Effector CD8-positive, alpha-beta T cell (primary cell): Measurements from ENCODE around the gene CCNA1.
A peak's percentile ranks its signal among the peaks of the same experiment; 100 is the strongest.

Source experiments
- DNase-seq: peaks from one replicate; lab custom pipeline; 2025; lab: John Stamatoyannopoulos, UW
- total RNA-seq, 4 experiments: gene quantifications; one replicate each; lab custom pipeline; 2026; lab: John Stamatoyannopoulos, UW

The CCNA1 gene
- 0 reads per million in 4 experiments for total RNA-seq

DNA sequence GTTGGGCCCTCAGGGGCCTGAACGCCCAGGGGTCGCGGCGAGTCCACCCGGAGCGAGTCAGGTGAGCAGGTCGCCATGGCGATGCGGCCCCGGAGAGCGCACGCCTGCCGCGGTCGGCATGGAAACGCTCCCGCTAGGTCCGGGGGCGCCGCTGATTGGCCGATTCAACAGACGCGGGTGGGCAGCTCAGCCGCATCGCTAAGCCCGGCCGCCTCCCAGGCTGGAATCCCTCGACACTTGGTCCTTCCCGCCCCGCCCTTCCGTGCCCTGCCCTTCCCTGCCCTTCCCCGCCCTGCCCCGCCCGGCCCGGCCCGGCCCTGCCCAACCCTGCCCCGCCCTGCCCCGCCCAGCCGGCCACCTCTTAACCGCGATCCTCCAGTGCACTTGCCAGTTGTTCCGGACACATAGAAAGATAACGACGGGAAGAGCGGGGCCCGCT is at the start of gene CCNA1:
Gene CCNA1 (plus strand): TSS at position 390 of the 439 bp plus-strand sequence. CDS start 562 bp downstream, outside the sequence.
- no peak for DNase-seq

DNA sequence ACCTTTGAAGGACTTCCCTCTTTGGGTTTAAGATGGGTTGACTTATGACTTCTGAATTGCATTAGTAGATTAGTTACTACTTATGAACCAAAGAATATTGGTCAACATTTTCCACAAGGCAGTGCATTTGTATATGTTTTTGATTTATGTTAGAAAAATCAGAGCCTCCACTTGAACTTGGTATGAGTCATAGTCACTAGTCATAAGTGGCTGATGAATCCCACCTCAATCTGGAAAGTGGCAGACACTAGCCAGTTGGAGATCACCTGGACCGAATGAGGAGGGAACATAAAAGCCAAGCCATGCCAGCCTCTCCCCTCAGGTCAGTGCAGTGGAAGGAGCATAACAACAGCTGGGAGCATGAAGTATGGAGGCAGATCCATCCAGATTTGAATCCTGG is 46.8 kb upstream of the CCNA1 start:
- no peak for DNase-seq

DNA sequence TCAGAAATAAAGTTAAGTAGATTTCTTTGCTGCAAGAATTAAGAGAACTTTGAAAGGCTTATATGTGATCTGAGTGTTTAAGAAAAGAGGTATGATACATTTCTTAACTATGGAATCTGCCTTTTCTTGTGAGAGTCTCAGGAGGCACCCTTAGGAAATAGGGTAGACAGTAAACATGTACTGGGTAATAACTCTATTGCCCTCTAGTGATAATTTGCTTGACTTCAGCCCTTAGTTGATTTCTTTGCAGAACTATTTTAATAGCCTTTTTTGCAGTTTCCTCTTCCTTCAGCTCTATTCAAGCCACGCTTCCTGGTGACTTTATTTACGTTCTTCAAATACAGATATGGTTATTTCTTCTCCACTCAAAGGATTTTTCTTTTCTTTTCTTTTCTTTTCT is 37.0 kb upstream of the CCNA1 start:
- DNase-seq = no peak

DNA sequence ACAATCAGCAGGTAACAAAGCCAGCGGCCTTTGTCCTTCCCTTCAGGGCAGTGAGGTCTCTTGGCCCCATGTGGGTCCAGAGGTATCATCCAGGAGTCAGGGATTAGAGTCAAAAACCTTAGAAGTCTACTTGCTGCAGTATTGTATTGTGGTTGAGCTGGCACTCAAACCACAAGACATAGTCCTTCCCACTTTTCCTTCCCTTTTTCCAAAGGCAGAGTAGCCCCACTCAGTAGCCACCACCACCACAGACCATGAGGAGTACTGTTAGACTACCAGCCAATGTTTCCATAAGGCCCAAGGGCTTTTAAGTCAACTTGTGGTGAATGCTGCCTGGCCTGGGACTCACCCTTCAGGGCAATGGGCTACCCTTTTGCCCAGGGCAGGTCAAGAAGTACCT is 27.1 kb upstream of the CCNA1 start:
- DNase-seq = no peak

DNA sequence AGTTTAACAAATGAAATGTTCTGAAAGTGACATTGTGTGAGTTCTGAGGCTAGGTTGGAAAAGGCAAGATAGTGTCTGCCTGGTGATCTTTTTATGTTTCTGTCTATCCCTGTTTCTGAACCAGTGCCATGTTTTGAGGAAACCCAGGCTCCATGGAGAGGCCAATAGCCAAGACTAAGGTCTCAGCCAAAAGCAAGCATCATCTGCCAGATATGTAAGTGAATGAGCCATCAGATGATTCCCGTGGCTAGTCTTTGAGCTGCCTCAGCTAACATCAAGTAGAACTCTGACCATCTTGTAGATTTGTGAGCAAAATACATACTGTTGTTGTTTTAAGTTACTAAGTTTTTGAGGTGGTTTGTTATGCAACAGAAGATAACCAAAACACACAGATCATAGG is 19.6 kb upstream of the CCNA1 start:
- DNase-seq = no peak

DNA sequence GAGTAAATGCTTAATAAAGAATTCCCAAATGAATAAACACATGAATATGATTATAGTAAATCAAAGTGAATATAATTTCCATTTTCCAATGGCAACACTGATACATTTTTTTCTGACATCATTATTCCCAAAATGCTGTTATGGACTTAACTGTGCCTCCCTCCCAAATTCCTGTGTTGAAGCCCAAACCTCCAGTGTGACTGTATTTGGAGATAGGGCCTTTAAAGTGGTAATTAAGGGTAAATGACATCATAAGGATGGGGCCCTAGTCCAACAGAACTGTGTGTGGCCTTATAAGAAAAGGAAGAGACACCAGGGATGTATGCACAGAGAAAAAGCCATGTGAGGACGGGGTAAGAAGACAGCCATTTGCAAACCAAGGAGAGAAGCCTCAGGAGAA is 19.1 kb upstream of the CCNA1 start:
- no peak for DNase-seq

DNA sequence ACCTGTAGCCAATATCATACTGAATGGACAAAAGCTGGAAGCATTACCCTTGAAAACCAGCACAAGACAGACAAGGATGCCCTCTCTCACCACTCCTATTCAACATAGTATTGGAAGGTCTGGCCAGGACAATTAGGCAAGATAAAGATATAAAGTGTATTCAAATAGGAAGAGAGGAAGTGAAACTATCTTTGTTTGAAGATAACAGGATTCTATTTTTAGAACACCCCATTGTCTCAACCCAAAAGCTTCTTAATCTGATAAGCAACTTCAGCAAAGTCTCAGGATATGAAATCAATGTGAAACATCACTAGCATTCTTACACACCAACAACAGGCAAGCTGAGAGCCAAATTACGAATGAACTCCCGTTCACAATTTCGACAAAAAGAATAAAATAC is 17.8 kb upstream of the CCNA1 start:
- DNase-seq = no peak

DNA sequence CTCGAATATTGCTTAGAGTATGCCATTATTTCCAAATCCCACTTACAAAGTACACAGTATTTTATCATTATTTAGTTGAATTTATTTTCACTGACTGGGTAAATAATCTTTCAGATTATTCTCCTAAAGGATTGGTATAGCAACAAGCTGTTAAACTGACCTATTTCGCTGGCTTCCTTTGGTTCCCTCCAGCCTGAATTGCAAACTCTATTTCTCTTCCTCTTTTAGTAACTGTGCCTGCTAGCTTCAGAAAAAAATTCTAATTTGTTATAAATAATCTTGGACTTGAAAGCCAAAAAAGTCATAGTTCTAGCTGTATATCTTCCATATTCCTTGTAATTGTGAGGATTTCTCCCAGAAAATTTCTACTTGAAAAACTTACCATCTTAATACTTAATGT is 15.0 kb upstream of the CCNA1 start:
- DNase-seq = no peak

DNA sequence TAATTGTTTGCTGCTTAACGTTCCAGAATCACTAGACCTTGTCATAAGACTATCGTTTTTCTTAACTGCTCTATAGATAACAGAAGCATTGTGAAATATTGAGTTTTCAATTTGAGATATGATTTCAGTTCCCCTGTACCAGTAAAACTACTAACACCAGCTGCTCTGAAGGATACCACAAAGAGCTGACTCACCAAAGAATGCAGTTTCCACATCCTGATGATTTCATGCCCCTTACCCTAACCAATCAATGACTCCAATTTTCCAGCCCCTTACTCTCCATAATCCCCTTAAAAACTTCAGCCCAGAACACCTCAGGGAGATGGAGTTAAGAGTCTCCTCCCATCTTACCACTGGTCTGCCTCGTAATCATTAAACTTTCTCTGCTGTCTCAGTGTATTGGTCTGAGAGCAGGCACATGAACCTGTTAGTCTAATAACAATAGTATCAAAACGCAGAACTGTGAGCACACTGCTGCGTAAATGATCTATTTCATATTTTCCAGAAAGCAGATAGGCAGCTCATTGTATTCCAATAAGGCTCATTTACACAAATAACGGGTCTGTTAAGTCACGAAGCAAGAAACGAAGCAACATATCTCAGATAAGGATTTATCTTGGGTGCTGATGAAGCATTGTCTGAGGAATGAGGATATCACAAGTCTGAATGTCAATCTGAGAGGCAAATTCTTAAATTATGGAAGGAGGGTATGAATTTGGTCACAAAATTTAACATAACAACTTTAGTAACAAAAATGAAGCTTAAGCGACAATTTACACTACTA is 14.1 kb upstream of the CCNA1 start:
- no peak for DNase-seq

DNA sequence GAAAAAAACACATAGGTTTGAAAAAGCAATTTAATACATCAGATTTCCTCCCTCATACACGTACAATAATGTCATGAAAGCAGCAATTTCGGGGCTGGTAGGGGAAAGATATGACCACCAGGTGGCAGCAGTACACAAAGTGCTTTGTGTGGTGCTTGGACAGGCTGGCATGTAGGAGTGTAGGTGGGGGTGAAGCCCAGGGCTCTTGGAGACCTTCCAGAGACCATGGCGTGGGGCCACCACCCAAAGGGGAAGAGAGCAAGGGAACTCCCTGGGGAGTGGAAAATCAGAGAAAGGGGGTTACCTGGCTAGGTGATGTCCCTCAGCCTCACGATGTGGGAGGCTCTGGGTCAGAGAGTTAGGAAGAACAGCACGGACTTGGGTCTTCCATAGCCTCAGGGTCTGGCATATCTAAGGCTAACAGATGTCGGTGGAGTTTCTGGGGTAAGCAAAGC is 11.8 kb upstream of the CCNA1 start:
- DNase-seq = peak; percentile 15

DNA sequence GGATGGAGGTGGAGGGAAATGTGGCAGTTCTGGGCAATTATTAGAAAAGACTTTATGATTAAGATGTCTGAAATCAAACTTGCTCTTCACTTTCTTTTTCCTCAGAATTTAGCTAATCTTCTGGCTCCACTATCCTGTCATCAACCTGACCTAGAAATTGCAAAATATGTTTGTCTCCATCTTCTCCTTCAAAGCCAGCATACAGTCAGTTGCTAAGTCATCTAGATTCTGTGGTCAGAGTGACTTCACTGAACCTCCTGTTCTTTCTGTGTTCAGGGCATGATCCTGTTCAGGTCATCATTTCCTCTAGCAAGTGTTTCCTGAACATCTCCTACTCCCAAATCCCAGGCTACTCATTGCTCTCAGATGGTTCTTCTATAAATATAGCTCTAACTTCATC is 10.8 kb upstream of the CCNA1 start:
- DNase-seq = no peak

DNA sequence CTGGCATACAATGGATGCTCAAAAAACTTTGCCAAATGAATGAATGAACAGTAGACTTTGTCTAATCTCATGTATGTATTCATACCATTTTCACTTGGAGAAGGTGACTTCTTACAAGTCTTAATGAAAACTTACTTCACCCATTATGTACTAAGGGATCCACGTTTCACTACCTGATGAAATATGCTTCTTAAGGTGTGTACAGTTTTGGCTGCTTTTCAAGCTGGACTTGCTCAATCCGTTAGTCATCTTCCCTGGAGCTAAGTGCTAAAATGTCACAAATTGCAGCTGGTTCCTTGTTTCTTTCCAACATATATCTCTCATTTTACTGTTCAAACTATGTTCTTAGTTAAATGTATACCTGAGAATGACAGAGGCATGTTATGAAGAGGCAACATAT is 4.2 kb upstream of the CCNA1 start:
- no peak for DNase-seq

DNA sequence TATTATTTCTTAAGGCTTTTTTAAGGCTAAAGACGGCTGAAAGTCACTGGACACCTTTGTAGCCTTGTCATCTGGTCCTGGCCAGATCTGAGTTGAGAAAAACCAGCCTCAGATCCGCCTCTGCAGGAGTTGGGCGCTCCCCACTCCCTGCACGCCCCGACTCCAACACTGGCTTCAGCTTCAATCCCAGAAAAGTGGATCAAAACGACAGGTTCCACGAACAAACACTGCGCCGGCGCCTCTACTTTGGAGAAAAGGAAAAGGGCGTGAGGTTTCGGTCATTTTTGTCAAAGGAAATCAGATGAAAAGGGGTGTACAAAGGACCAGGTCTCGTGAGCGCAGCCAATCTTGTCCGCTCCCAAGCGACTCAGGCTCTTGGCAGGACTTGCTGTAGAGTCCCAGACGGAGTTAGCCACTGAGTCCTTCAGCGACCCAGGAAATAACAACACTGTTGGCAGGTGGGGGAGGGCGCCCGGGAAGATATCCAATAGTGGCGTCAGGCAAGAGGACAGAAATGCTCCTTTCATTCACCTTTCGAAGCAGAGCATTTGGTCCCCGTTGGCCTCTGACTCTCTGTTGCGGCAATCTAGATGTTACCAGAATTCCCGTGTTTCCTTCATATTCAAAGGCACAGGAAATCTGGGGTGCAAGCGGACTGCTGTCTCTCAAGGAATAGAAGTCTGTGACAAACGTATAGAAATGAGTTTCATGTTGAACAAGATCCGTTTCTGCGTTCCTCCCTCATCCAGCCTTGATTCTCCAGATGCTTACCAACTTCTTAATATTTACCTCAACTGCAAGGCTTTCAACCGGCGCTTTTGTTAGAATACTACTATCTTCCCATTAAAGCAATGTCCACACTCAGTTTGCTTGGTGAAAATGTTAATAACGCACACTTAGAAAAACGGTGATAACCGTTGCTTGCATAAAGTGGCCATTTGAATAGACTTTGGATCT is 1.8 kb upstream of the CCNA1 start:
- no peak for DNase-seq

DNA sequence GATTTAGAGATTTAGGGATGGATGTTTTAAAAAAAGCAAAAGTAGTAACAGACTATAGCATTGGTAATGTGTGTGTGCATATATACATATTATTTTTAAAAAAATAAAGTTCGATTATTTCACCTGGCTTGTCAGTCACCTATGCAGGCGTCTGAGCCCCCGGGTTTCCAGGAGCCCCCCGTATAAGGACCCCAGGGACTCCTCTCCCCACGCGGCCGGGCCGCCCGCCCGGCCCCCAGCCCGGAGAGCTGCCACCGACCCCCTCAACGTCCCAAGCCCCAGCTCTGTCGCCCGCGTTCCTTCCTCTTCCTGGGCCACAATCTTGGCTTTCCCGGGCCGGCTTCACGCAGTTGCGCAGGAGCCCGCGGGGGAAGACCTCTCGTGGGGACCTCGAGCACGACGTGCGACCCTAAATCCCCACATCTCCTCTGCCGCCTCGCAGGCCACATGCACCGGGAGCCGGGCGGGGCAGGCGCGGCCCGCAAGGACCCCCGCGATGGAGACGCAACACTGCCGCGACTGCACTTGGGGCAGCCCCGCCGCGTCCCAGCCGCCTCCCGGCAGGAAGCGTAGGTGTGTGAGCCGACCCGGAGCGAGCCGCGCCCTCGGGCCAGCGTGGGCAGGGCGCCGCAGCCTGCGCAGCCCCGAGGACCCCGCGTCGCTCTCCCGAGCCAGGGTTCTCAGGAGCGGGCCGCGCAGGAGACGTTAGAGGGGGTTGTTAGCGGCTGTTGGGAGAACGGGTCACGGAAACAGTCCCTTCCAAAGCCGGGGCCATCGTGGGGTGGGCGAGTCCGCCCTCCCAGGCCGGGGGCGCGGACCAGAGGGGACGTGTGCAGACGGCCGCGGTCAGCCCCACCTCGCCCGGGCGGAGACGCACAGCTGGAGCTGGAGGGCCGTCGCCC is 840 bp upstream of the CCNA1 start:
- DNase-seq = no peak

DNA sequence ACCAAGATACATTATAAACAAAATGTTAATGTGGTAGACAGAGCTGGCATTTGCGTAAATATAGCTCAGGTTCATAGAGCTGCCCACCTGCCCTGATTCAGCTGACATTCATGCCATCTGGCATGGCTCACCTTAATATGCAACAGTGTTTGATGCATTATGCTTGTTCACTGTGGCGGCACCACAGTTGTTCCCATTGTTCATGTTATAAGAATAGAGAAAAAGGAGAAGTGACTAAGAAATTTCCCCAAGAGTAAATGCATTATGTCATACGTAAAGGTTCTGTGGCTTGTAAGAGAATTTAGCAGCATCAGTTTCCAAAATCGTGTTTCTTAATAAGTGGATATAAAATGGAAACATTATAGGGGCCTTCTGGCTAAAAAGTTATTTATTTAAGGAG is 4.5 kb downstream of the CCNA1 start:
- no peak for DNase-seq

DNA sequence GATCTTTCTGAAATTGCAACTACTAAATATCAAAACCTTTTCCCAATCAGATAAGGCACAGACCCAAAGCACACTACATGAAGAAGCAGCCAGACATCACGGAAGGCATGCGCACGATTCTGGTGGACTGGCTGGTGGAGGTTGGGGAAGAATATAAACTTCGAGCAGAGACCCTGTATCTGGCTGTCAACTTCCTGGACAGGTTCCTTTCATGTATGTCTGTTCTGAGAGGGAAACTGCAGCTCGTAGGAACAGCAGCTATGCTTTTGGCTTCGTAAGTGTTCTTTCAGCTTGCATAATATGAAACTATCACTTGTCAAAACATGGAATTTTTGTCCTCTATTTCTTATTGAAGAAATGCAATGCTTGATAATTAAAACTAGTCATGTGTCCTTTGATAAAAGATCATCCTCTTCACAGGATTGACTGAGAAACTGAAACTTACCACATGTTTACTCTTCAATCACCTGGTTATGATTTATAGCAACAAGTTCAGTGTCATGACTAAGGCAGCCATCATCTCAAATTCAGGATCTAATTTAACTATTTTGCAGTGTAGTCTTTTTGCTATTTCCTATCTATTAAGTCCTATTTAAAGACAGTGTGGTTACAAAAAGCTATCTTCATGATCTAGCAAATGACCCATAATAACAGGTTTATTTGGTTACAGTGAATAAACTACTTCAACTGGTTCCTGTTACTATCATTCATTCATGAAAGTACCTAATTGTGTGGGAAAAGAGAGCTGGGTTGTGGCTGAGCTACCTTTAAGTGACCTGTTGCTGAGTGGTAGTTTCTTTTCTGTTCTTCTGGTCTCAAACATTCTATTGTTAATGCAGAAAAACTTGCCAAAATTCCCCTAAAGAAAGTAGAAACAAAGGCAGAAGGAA is 6.5 kb downstream of the CCNA1 start:
- no peak for DNase-seq

DNA sequence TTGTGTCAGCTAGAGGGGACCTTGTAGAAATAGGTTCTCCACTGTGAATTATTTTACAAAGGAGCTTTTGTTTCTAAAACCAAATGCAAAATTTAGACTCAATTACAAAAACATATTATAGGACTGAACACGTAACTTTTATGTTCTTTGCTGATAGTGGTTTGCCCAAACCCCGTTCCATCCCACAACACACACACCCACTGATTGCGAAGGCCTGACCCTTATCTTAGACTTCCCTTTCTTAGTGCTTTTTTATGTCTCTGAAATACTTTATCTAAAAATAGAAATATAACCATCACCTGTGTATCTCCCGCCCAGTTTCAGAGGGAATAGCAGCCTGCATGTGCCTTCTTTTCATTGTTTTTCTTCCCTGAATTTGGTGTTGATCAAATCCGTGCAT is 13.0 kb downstream of the CCNA1 start:
- no peak for DNase-seq

DNA sequence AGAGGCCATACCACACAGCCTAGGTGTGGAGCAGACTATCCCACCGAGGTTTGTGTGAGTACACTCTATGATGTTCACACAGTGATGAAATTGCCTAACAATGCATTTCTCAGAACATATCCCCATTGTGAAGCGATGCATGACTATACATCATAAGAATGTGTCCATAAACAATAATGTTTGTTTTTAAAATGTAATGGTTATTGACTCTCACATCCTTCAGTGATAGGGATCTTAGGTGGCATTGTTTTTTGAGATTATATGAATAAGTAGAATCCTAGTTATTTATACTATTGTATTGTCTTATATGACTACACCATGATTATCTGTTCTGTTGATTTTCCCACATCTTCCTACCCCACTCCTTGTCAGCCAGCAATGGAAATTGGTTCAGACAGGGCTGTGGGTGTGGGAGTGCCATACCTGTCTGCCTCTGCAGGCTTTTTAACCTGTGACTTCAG is 13.6 kb downstream of the CCNA1 start:
- no peak for DNase-seq

DNA sequence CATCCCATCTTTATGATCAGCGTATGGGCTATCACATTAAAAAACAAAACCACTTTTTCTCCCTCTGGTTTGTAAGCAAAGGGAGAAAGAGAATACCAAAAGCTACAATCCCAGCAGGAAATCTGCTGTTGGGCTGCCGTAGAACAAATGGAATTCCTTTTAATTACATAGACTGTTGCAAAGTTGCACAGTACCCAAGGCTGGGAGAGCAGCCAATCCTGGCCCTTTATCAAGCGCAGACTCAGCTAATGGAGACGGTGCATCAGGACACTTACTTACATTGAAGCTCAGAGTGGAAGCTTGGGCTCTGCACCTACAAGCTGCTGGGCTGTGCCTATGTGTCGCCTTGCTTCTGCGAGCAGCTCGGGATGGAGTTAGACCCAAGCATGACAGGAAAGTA is 15.2 kb downstream of the CCNA1 start:
- DNase-seq = no peak

DNA sequence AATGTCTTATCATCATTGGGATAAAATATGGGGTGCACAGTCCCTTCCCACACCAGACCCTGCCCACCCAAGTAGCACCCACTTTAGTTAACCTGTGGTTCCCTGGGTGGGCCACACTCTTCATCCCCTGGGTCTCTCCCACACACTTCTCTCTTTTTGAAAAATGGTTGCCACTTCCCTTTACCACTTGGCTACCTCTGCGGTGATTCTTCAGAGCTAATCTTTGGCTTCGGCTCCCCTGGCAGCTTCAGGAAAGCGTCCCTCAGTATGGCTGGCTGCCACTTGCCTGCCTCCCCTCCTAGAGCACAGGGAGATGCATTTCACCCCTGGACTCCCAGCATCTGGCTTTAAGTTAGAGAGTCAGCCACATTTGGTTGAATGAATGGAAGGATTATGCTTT is 18.2 kb downstream of the CCNA1 start:
- DNase-seq = no peak

DNA sequence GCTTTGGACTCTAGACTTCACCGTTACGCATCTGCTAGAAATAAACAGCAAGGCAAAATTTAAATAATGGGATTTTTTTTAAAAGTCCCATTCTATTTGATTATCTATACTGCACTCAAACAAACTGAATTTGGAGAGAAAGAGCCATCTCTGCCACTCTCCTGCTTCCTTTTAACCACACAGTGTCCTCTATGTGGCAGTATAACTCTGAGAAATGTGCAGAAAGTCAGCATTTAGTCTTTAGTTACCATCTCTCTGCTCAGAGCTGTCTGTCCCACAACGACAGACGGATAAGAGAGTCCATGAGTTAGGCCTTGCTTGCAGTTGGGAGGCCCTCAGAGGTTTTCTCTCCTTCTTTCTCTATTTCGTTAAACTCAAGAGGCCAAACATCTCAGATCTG is 21.2 kb downstream of the CCNA1 start:
- no peak for DNase-seq
